ENCODE data around the gene NDUFA6. TPM values are rescaled to one million over a fixed set of nuclear protein-coding genes. Genes with fewer than 3 reads are reported as not detected.

NDUFA6 gene
- total RNA-seq = 10 to 100 TPM; 51.0 to 81.0 (median 64.9) TPM

DNA sequence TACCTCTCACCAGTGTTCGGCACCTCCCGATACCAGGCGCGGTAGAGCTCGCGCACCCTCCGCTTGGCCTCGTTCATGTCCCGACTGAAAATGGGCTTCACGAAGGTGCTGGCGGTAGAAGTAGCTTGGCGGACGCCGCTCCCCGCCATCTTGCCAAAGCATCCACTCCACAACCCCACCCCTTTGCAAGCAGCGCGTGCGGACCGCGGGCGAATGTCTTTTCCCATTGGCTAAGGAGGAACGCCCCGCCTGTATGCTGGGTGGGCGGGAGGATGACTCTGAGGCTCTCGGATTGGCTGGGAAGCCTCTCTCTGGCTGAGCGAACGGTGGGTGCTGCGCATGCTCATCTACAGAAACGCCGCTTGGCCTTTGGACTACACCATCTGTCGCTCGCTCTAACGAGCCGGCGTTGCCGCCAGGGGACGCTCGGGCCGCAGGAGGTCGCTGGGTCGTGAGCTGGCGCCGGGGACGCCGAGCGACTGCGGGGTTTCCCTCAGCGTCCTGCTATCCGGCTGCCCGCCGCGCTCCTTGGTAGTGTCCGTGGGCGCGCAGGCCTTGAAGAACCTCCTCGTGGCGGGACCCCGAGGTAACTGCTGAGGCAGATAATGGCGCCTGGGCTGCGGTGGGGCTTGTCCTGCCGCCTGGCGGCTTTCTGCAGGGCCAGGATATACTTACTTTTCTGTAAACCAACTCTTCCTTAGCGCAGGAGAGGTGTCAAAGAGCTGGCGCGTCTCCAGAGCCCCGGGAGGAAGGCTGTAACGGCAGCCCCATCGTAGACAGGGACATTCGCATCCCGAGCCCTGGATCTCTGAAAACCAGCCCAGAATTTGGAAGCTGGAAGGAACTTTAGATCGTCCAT lies at the start of gene NDUFA6:
NDUFA6 (minus strand) TSS at position 177 of the 859 bp plus-strand sequence; CDS start at position 149, 28 bp downstream.
- TF ChIP-seq, protein P1, sequence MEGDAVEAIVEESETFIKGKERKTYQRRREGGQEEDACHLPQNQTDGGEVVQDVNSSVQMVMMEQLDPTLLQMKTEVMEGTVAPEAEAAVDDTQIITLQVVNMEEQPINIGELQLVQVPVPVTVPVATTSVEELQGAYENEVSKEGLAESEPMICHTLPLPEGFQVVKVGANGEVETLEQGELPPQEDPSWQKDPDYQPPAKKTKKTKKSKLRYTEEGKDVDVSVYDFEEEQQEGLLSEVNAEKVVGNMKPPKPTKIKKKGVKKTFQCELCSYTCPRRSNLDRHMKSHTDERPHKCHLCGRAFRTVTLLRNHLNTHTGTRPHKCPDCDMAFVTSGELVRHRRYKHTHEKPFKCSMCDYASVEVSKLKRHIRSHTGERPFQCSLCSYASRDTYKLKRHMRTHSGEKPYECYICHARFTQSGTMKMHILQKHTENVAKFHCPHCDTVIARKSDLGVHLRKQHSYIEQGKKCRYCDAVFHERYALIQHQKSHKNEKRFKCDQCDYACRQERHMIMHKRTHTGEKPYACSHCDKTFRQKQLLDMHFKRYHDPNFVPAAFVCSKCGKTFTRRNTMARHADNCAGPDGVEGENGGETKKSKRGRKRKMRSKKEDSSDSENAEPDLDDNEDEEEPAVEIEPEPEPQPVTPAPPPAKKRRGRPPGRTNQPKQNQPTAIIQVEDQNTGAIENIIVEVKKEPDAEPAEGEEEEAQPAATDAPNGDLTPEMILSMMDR (IDR thresholded peaks at IDR 0.05; ENCODE audit: low read depth) = no peak

DNA sequence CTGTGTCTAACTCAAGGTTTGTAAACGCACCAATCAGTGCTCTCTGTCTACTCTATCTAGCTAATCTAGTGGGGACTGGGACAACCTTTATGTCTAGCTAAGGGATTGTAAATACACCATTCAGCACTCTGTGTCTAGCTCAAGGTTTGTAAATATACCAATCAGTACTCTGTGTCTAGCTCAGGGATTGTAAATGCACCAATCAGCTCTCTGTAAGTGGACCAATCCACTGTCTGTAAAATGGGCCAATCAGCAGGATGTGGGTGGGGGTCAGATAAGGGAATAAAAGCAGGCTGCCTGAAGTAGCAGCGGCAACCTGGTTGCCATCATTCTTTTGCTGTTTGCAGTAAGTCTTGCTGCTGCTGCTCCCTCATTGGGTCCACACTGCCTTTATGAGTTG lies 48.4 kb upstream of the NDUFA6 start:
- TF ChIP-seq, protein P1 (IDR thresholded peaks at IDR 0.05; ENCODE audit: low read depth) = no peak

DNA sequence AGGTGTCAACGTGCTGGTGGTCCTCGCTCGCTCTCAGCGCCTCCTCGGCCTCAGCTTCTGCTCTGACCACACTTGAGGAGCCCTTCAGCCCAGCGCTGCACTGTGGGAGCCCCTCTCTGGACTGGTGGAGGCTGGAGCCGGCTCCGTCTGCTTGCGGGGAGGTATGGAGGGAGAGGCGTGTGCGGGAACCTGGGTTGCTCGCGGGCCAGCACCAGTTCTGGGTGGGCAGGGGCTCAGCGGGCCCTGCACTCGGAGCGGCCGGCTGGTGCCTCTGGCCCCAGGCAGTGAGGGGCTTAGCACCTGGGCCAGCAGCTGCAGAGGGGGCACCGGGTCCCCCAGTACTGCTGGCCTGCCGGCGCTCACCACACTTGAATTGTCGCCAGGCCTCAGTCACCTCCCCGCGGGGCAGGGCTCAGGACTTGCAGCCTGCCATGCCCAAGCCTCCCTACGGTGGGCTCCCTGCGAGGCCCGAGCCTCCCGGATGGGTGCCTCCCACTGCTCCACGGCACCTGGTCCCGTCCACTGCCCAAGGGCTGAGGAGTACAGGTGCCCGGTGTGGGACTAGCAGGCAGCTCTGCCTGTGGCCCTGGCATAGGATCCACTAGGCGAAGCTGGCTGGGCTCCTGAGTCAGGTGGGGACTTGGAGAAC lies 47.7 kb upstream of the NDUFA6 start:
- TF ChIP-seq, protein P1 (IDR thresholded peaks at IDR 0.05; ENCODE audit: low read depth) = no peak

DNA sequence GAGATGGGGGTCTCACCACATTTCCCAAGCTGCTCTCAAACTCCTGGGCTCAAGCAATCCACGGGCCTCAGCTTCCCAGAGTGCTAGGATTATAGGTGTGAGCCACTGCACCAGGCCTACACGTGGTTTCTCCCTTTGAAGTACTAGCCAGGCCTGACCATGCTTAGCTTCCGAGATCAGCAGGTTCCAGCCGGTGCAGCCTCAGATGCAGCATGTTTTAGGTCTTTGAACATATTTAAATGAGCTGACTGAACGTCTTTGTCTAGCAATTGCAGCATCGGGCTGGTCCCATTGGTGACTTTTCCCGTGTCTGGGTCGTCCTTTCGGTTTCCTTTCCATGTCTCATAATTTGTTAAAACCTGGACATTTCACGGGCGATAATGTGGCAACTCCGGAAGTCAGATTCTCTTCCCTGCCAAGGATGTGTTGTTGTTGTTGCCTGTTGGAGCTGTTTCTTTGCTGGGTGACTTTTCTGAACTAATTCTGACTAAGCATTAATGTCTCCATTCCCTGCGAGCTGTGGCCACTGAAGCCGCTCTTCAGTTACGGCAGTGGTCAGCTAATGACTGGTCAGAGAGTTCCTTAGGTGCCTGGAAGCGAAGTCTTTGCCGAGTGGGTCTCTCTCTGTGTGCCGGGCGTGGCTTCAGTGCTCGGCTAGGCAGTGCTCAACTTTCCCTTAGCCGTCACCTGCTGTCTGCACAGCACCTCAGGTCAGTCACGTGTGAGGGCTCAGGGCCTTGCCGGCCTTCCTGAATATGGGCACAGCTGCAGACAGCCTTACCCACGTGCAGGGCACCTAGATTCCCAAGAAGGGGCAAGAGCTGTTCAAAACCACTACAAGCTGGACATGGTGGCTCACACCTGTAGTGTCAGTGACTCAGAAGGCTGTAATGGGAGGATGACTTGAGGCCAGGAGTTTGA lies 43.8 kb upstream of the NDUFA6 start:
- TF ChIP-seq, protein P1 (IDR thresholded peaks at IDR 0.05; ENCODE audit: low read depth) = no peak

DNA sequence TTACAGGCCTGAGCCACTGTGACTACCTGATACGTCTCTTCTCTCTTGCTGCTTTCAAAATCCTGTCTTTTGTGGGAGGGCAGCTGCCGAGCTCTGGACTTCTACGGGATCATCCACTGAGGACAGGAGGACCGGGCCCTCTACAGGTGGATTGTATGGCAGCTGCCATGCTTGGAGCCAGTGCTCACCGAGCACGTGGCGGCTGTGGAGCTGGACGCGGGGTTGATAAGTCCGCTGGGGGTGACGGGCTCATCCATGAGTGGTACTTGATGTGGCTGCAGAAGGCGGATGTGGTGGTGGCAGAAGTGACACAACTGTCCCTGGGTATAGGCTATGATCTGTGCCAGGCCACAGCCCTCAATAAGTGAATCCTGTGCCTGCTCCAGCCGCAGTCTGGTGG lies 41.9 kb upstream of the NDUFA6 start:
- TF ChIP-seq, protein P1 (IDR thresholded peaks at IDR 0.05; ENCODE audit: low read depth) = no peak

DNA sequence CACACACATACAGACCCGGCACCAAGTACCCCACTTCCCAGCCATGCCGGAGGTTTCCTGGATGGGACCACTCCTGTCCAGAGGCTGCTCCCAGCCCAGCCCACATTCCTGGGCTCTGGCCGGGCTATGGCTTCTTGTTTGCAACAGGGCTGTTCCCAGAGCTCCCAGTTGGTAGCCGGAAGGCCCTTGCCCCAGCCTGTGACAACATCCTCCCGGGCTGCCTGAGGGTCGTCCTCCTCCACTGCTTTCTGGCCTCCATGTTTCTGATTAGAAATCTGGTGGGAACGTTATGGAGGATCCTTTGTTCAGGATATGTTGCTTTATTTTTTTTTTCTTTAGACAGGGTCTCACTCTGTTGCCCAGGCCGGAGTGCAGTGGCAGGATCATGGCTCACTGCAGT lies 41.0 kb upstream of the NDUFA6 start:
- TF ChIP-seq, protein P1 (IDR thresholded peaks at IDR 0.05; ENCODE audit: low read depth) = no peak
